GM12875 (cell line): ENCODE measurements around the gene PRKAR1B.

Experiments
- H3K4me3 ChIP-seq: one replicate; pipeline ENCODE4 v1.5.1; 2011; ENCODE audit warnings: low read depth, low read length, control low read depth
- CTCF ChIP-seq: IDR thresholded peaks from 2 replicates; pipeline ENCODE4 v1.5.1; 2011; ENCODE audit warnings: low read depth, mild to moderate bottlenecking, control low read depth, inconsistent platforms, low read length, moderate library complexity, borderline replicate concordance; ENCODE audit not compliant: insufficient read depth

Gene PRKAR1B

GRCh38 chr7:533266-533665 lies 193.8 kb downstream of the PRKAR1B start:
- no peak overlapping the region for H3K4me3 ChIP-seq
- TF ChIP-seq CTCF: no peak

- no peak overlapping the region for H3K4me3 ChIP-seq
- no peak for TF ChIP-seq CTCF
These were observed 194.5 kb downstream of the PRKAR1B start for GRCh38 chr7:532379-533143.

GRCh38 chr7:531777-532176 lies 195.3 kb downstream of the PRKAR1B start:
- H3K4me3 ChIP-seq: no peak overlapping the region
- no peak for TF ChIP-seq CTCF

- H3K4me3 ChIP-seq: no peak overlapping the region
- TF ChIP-seq CTCF: no peak
These were observed 198.6 kb downstream of the PRKAR1B start for GRCh38 chr7:528451-528850.

GRCh38 chr7:527723-528122 lies 199.4 kb downstream of the PRKAR1B start:
- no peak for TF ChIP-seq CTCF
- H3K4me3 ChIP-seq: no peak overlapping the region

GRCh38 chr7:526460-527034 lies 200.5 kb downstream of the PRKAR1B start:
- no peak for TF ChIP-seq CTCF
- no peak overlapping the region for H3K4me3 ChIP-seq

- no peak overlapping the region for H3K4me3 ChIP-seq
- no peak for TF ChIP-seq CTCF
These were observed 201.3 kb downstream of the PRKAR1B start for GRCh38 chr7:525740-526139.
